NCI-H2171 treated with DMSO at 0.1 percent for 48 hours (cell line): ENCODE data around the gene VANGL2.

Source experiments
- DNase-seq: peaks from one replicate; lab custom pipeline; 2025; lab: John Stamatoyannopoulos, UW

The VANGL2 gene

GRCh38 chr1:160406131-160406968 is 6.0 kb downstream of the VANGL2 start:
- no peak for DNase-seq

GRCh38 chr1:160407839-160408801 is 7.8 kb downstream of the VANGL2 start:
- DNase-seq, result no peak

GRCh38 chr1:160408864-160409263 is 8.5 kb downstream of the VANGL2 start:
- DNase-seq, result no peak

GRCh38 chr1:160409486-160409885 is 9.1 kb downstream of the VANGL2 start:
- no peak for DNase-seq

GRCh38 chr1:160410406-160411005 is 10.1 kb downstream of the VANGL2 start:
- peak; percentile 53 for DNase-seq

- no peak for DNase-seq
Measured at GRCh38 chr1:160411271-160412027, 11.1 kb downstream of the VANGL2 start.

- no peak for DNase-seq
Measured at GRCh38 chr1:160412028-160412362, 11.6 kb downstream of the VANGL2 start.

GRCh38 chr1:160413716-160414115 is 13.4 kb downstream of the VANGL2 start:
- DNase-seq, result no peak

GRCh38 chr1:160414881-160415280 is 14.5 kb downstream of the VANGL2 start:
- no peak for DNase-seq

- no peak for DNase-seq
Measured at GRCh38 chr1:160415696-160416290, 15.4 kb downstream of the VANGL2 start.

- peak; percentile 67 for DNase-seq
Measured at GRCh38 chr1:160416369-160416768, 16.0 kb downstream of the VANGL2 start.

GRCh38 chr1:160418483-160418882 is 18.1 kb downstream of the VANGL2 start:
- DNase-seq, result no peak

- DNase-seq, result no peak
Measured at GRCh38 chr1:160419150-160419837, 18.9 kb downstream of the VANGL2 start.

GRCh38 chr1:160419838-160420169 is 19.4 kb downstream of the VANGL2 start:
- DNase-seq, result no peak

- DNase-seq, result no peak
Measured at GRCh38 chr1:160420881-160421842, 20.8 kb downstream of the VANGL2 start.

- DNase-seq, result no peak
Measured at GRCh38 chr1:160421881-160422280, 21.5 kb downstream of the VANGL2 start.

- no peak for DNase-seq
Measured at GRCh38 chr1:160423966-160424365, 23.6 kb downstream of the VANGL2 start.

- DNase-seq, result no peak
Measured at GRCh38 chr1:160425847-160426246, 25.5 kb downstream of the VANGL2 start.

- no peak for DNase-seq
Measured at GRCh38 chr1:160427625-160428024, 27.3 kb downstream of the VANGL2 start.

- DNase-seq, result no peak
Measured at GRCh38 chr1:160428053-160428452, 27.7 kb downstream of the VANGL2 start.
